PC-9 (cell line): ENCODE results near the gene FAM184A.

Experiments used
- CTCF ChIP-seq: fragments of 200-600 bp; sonication (generic); conservative IDR thresholded peaks from 2 replicates; pipeline ENCODE4 v1.6.1; 2017; ENCODE audit warnings: mixed run types, antibody characterized with exemption, mild to moderate bottlenecking, moderate library complexity
- EZH2 ChIP-seq: fragments of 200-600 bp; sonication (generic); IDR thresholded peaks from 2 replicates; pipeline ENCODE4 v1.8.0; 2017; ENCODE audit warnings: antibody characterized with exemption, low read depth

GRCh38 chr6:119124079-119124824 is 45.8 kb upstream of the FAM184A start:
- TF ChIP-seq CTCF (no peak), EZH2 (no peak)
